Measurements from ENCODE around the gene LPCAT4.
"Not testable (repeated sequence)": the region's sequence is repeated elsewhere in the genome, so short reads cannot be mapped to it uniquely, and the experiment has no call there.

DNA sequence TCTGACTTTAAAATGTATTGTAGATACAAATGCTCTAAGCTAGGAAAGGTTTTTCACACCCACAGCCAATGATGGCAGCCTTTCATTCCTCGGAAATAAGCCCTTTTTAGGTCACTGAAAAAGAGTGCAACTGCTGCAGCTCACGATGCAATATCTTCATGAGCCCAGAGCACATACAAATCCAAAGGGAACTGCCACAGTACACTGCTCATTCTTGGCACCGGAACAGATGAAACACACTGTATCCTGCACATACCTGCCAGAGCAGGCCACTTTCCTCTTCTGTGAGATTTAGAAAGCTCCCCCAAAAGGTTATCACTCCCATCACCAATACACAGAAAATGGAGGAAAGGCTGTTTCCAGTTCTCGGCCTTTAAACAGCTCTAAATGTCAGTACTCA lies 13.5 kb upstream of the LPCAT4 start:
- not testable (repeated sequence) for TF ChIP-seq POLR2H (tag; IDR thresholded peaks at IDR 0.05; ENCODE audit: low read depth); EZH2 (IDR thresholded peaks at IDR 0.05; ENCODE audit: borderline replicate concordance, low read depth, low read length); ZBTB1 (CRISPR knock-in tag; IDR thresholded peaks at IDR 0.05; ENCODE audit: borderline replicate concordance, low read depth); ZNF407 (IDR thresholded peaks at IDR 0.05; ENCODE audit: low read depth); TCF7 (IDR thresholded peaks at IDR 0.05; ENCODE audit: borderline replicate concordance)

Measured in K562 (cell line).